Measurements from ENCODE around the gene MESD. TPM values are rescaled to one million over a fixed set of nuclear protein-coding genes. Genes with fewer than 3 reads are reported as not detected.

MESD gene
- total and polyA plus RNA-seq, 2 of the 4 experiments (the other 2 are of a cell fraction), result 10.0 to 14.0 TPM

DNA sequence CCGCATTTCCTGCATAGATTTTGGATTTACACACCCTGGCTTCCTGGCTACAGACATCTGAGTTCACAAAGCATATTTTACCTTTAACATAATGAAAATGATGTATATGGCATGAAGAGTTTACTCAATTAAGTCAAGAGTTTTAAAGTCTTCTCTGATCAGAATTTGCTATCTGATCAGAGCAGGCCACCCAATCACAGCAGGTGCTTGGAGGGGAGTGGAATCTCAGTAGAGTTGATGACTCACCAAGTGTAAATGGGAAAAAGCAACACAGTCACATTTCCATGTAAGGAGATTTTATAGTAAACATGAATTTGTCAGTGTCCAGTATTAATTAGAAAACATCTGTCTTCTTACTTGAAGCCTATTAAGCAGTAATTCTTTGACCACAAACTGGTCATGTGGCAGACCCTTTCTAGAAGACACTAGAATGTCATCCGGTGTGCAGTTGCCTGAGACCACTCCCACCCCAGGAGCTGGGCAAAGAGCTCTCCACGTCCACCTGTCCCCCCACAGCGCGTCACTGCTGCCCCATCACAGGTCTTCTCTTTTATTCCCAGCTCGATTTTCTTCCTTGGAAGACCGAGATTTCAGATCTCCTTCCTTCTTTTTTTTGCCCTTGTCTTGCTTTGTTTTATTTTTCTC, 10.8 kb downstream of the MESD start:
- Histone ChIP-seq H3K4me1 (ENCODE audit: control insufficient read depth, insufficient read depth, low read length) (peaks cover 5% of the 10 kb centered on the region), H4K5ac (ENCODE audit: low read depth, low read length) (no peak overlapping the region), H3K23ac (ENCODE audit: low read depth, low read length) (no peak overlapping the region), H2BK120ac (ENCODE audit: low read depth, low read length) (no peak overlapping the region), H2BK5ac (ENCODE audit: low read depth, low read length, poor library complexity, severe bottlenecking) (no peak overlapping the region), H3K9me3 (ENCODE audit: control insufficient read depth, insufficient read depth, low read length) (no peaks in the 10 kb centered on the region), H4K20me1 (ENCODE audit: insufficient read depth, low read length) (peaks cover 14% of the 10 kb centered on the region), H3K9me1 (ENCODE audit: insufficient read depth, low read length) (peaks cover 8% of the 10 kb centered on the region), H3K27me3 (ENCODE audit: control insufficient read depth, insufficient read depth, low read length) (no peaks in the 10 kb centered on the region), H2BK15ac (ENCODE audit: low read depth, low read length) (no peak overlapping the region), H3K27ac (ENCODE audit: insufficient read depth, low read length) (0 out of 2 replicates have a peak overlapping the region, but pooled peaks have one; percentile 23), H3K36me3 (ENCODE audit: control insufficient read depth, insufficient read depth, low read length) (peaks cover 13% of the 10 kb centered on the region), H3K79me1 (ENCODE audit: low read depth in 1 of 2, low read length in 2 of 2) (peaks cover 41 to 62% of the 10 kb centered on the region in 2 experiments), H3K14ac (replicated peaks; ENCODE audit: low read depth, low read length) (peak overlapping the region; percentile 29; the same call in 1 of the 2 replicates), H2AK9ac (replicated peaks; ENCODE audit: low read depth, low read length, poor library complexity) (no peak overlapping the region), H3K18ac (ENCODE audit: low read depth, low read length) (no peak overlapping the region), H3K56ac (ENCODE audit: extremely low read depth, insufficient read depth, low read length) (no peak overlapping the region), H4K8ac (ENCODE audit: low read depth in 2 of 2, low read length in 2 of 2) (no peak overlapping the region), H2AK5ac (ENCODE audit: low read depth, low read length) (no peak overlapping the region), H3K4ac (ENCODE audit: low read depth, low read length) (no peak overlapping the region), H2AFZ (replicated peaks; ENCODE audit: low read length, poor library complexity) (no peak overlapping the region), H3K9ac (ENCODE audit: low read depth, low read length) (no peak overlapping the region), H4K91ac (ENCODE audit: insufficient read depth, low read depth, low read length) (no peak overlapping the region), H3K4me2 (ENCODE audit: low read depth, low read length) (no peak overlapping the region), H3K4me3 (ENCODE audit: insufficient read depth, low read depth, low read length) (no peak overlapping the region), H2BK20ac (ENCODE audit: low read depth, low read length) (no peak overlapping the region)
- dilution Hi-C loops (cut with HindIII; ENCODE audit: low sequenced_read_pairs, unreplicated experiment), result no loop called here
- 90% methylated on average over 3 of the region's 7 CpGs; no CpG with 5 or more reads in 1 of the 2 experiments for WGBS, 2 experiments (ENCODE audit: extremely low coverage in 2 of 2, insufficient read length in 1 of 2)
- ATAC-seq (ENCODE audit: low read depth), result peak; percentile 77
- CTCF ChIA-PET, result interaction anchor here (1.7 to 2.3 kb wide), 2 partner anchors 9 to 287 kb away, joined by 5 to 10 read pairs; no protein-coding TSS in a partner anchor
- intact Hi-C loops (cut with micrococcal nuclease), result no loop called here
- in situ Hi-C loops (cut with MboI; ENCODE audit: low sequenced_read_pairs), result no loop called here
- TF ChIP-seq FOS (IDR thresholded peaks at IDR 0.05; ENCODE audit: low read depth, low read length) (peak; percentile 65), POLR2A (IDR thresholded peaks at IDR 0.05; ENCODE audit: low read depth, low read length) (no peak)
- POLR2A ChIA-PET (ENCODE audit: unreplicated experiment), result no interaction called here
- TSS peak; percentile 85 for BruUV-seq (replicated peaks)
- peak; percentile 61 for DNase-seq

All from IMR-90 (cell line).